ENCODE results near the gene OTOGL. TPM values are rescaled to one million over a fixed set of nuclear protein-coding genes. Genes with fewer than 3 reads are reported as not detected.

OTOGL gene
- polyA plus RNA-seq, 1 of the 3 experiments (the other 2 are of a cell fraction): 0.61 TPM

GRCh38 chr12:80135624-80136023, 36.3 kb downstream of the OTOGL start:
- DNase-seq: no peak
- Histone ChIP-seq H4K20me1 (ENCODE audit: insufficient read depth) (no peaks in the 10 kb centered on the region), H3K4me3 (ENCODE audit: low read depth in 2 of 2, low read length in 1 of 2) (no peak overlapping the region), H3K79me2 (ENCODE audit: insufficient read depth) (no peaks in the 10 kb centered on the region), H3K27me3 (ENCODE audit: insufficient read depth) (no peaks in the 10 kb centered on the region), H3K4me2 (no peak overlapping the region), H3K4me1 (ENCODE audit: control insufficient read depth in 1 of 2, insufficient read depth in 2 of 2, low read depth in 1 of 2, low read length in 1 of 2) (no peaks in the 10 kb centered on the region), H3K9ac (no peak overlapping the region), H3K27ac (ENCODE audit: low read depth in 2 of 2, low read length in 1 of 2) (no peak overlapping the region), H2AFZ (ENCODE audit: low read depth) (no peak overlapping the region), H3F3A (replicated peaks; ENCODE audit: insufficient read depth) (peaks cover 3% of the 10 kb centered on the region), H3K9me3 (no peaks in the 10 kb centered on the region), H3K9me2 (no peaks in the 10 kb centered on the region), H3K36me3 (replicated peaks in 1 of 2; ENCODE audit: control insufficient read depth in 1 of 2, insufficient read depth in 2 of 2, low read length in 1 of 2) (no peaks in the 10 kb centered on the region)
- TF ChIP-seq MAX (IDR thresholded peaks at IDR 0.05; ENCODE audit: low read depth) (no peak), ELF1 (IDR thresholded peaks at IDR 0.05) (no peak), EZH2phosphoT487 (IDR thresholded peaks at IDR 0.05; ENCODE audit: borderline replicate concordance, low read depth) (no peak), RCOR1 (IDR thresholded peaks at IDR 0.05; ENCODE audit: low read length) (no peak), TEAD4 (IDR thresholded peaks at IDR 0.05; ENCODE audit: borderline replicate concordance, insufficient read depth) (no peak), FOSL2 (IDR thresholded peaks at IDR 0.05; ENCODE audit: borderline replicate concordance, low read depth) (no peak), YY1 (IDR thresholded peaks at IDR 0.05; ENCODE audit: low read depth) (no peak), RAD21 (IDR thresholded peaks at IDR 0.05; ENCODE audit: low read length) (no peak), MEF2A (IDR thresholded peaks at IDR 0.05; ENCODE audit: borderline replicate concordance, low read depth) (no peak), GATA2 (CRISPR knock-in tag; IDR thresholded peaks at IDR 0.05) (no peak), POLR2AphosphoS5 (IDR thresholded peaks at IDR 0.05; ENCODE audit: low read depth, low read length) (no peak)
- TF ChIP-seq, protein P1, sequence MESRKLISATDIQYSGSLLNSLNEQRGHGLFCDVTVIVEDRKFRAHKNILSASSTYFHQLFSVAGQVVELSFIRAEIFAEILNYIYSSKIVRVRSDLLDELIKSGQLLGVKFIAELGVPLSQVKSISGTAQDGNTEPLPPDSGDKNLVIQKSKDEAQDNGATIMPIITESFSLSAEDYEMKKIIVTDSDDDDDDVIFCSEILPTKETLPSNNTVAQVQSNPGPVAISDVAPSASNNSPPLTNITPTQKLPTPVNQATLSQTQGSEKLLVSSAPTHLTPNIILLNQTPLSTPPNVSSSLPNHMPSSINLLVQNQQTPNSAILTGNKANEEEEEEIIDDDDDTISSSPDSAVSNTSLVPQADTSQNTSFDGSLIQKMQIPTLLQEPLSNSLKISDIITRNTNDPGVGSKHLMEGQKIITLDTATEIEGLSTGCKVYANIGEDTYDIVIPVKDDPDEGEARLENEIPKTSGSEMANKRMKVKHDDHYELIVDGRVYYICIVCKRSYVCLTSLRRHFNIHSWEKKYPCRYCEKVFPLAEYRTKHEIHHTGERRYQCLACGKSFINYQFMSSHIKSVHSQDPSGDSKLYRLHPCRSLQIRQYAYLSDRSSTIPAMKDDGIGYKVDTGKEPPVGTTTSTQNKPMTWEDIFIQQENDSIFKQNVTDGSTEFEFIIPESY (IDR thresholded peaks at IDR 0.05; ENCODE audit: borderline replicate concordance, low read depth): no peak
- ChIA-PET CTCF (no interaction called here), POLR2A (no interaction called here)
- 64% methylated on average over 3 of the region's 3 CpGs for WGBS (ENCODE audit: low lambda C conversion rate)

GRCh38 chr12:80140005-80140404, 40.7 kb downstream of the OTOGL start:
- Histone ChIP-seq H3F3A (replicated peaks; ENCODE audit: insufficient read depth) (no peaks in the 10 kb centered on the region), H2AFZ (ENCODE audit: low read depth) (no peak overlapping the region), H3K4me2 (no peak overlapping the region), H3K27me3 (ENCODE audit: insufficient read depth) (no peaks in the 10 kb centered on the region), H3K9me2 (no peaks in the 10 kb centered on the region), H3K4me1 (ENCODE audit: control insufficient read depth in 1 of 2, insufficient read depth in 2 of 2, low read depth in 1 of 2, low read length in 1 of 2) (no peaks in the 10 kb centered on the region), H3K27ac (ENCODE audit: low read depth in 2 of 2, low read length in 1 of 2) (no peak overlapping the region), H3K36me3 (replicated peaks in 1 of 2; ENCODE audit: control insufficient read depth in 1 of 2, insufficient read depth in 2 of 2, low read length in 1 of 2) (no peaks in the 10 kb centered on the region), H4K20me1 (ENCODE audit: insufficient read depth) (no peaks in the 10 kb centered on the region), H3K9ac (no peak overlapping the region), H3K4me3 (ENCODE audit: low read depth in 2 of 2, low read length in 1 of 2) (no peak overlapping the region), H3K79me2 (ENCODE audit: insufficient read depth) (no peaks in the 10 kb centered on the region), H3K9me3 (no peaks in the 10 kb centered on the region)
- CTCF ChIA-PET: no interaction called here
- TF ChIP-seq GATA2 (CRISPR knock-in tag; IDR thresholded peaks at IDR 0.05) (no peak), USF2 (IDR thresholded peaks at IDR 0.05; ENCODE audit: borderline replicate concordance, low read depth, low read length) (no peak)
- WGBS (ENCODE audit: low lambda C conversion rate): 35% methylated on average over 4 of the region's 4 CpGs
- no peak for DNase-seq
- POLR2A ChIA-PET: no interaction called here
